Peyer's patch (tissue), 4 donors: ENCODE measurements around the gene DHX38.

Experiments
- CTCF ChIP-seq, 6 experiments: fragments of 450-650 bp in 4 of 6; fragments of 200-600 bp in 2 of 6; sonication (generic) in 1 of 6; IDR thresholded peaks; one replicate each; pipeline ENCODE4 v1.5.1; 2017 to 2019; ENCODE audit warnings: antibody characterized with exemption in 6 of 6, mild to moderate bottlenecking in 3 of 6, moderate library complexity in 1 of 6
- POLR2A ChIP-seq, 2 donors: fragments of 450-650 bp; IDR thresholded peaks; one replicate each; pipeline ENCODE4 v1.5.1; 2017; ENCODE audit warnings: antibody characterized with exemption in 2 of 2, mild to moderate bottlenecking in 2 of 2, moderate library complexity in 2 of 2

- no peak for TF ChIP-seq CTCF (IDR thresholded peaks at IDR 0.05)
- TF ChIP-seq POLR2A (IDR thresholded peaks at IDR 0.05): no peak
Observed at GRCh38 chr16:72051818-72052217, 41.8 kb upstream of the DHX38 start.
